SH-SY5Y (cell line): ENCODE measurements around the gene ADORA1.

ENCODE experiments used
- GATA2 ChIP-seq: IDR thresholded peaks from 2 replicates; pipeline ENCODE4 v1.6.1; 2011; ENCODE audit warnings: mild to moderate bottlenecking, low read depth, low read length
- GATA3 ChIP-seq: IDR thresholded peaks from 2 replicates; pipeline ENCODE4 v1.6.1; 2011; ENCODE audit warnings: low read depth, mild to moderate bottlenecking, low read length, moderate library complexity

- TF ChIP-seq GATA2 = no peak
- no peak for TF ChIP-seq GATA3
These were observed 72.5 kb downstream of the ADORA1 start for GRCh38 chr1:203199816-203200571.
